ENCODE data around the gene GIPR.
"Not testable (repeated sequence)": the region's sequence is repeated elsewhere in the genome, so short reads cannot be mapped to it uniquely, and the experiment has no call there.

Gene GIPR

GRCh38 chr19:45681391-45682015 is 13.5 kb downstream of the GIPR start:
- no peak overlapping the region for H3K27ac ChIP-seq (ENCODE audit: low read depth, low read length)
- peak overlapping the region; percentile 72 for H3K4me2 ChIP-seq (ENCODE audit: low read length)
- peak overlapping the region; percentile 72 for H2AFZ ChIP-seq (ENCODE audit: insufficient read depth, low read length, poor library complexity)
- no peak overlapping the region for H3K14ac ChIP-seq (ENCODE audit: low read length)
- no CpG with 5 or more reads among the region's 51 CpGs for WGBS (ENCODE audit: extremely low coverage, insufficient coverage, insufficient read length)
- DNase-seq: peak; percentile 88 to 92
- H3K79me2 ChIP-seq (ENCODE audit: control insufficient read depth, insufficient read depth, low read length, poor library complexity): no peaks in the 10 kb centered on the region
- no peak overlapping the region for H2BK5ac ChIP-seq (ENCODE audit: low read depth, low read length, poor library complexity)
- no peak overlapping the region for H3K18ac ChIP-seq (ENCODE audit: low read length)
- H3K27me3 ChIP-seq (ENCODE audit: insufficient read depth, low read length): no peaks in the 10 kb centered on the region
- no peak overlapping the region for H3K23ac ChIP-seq (ENCODE audit: low read length)
- H2BK120ac ChIP-seq (ENCODE audit: insufficient read depth, low read length, poor library complexity): no peak overlapping the region
- H4K12ac ChIP-seq (ENCODE audit: low read depth, low read length): no peak overlapping the region
- H3K4ac ChIP-seq (ENCODE audit: low read depth, low read length): no peak overlapping the region
- no peak overlapping the region for H2BK12ac ChIP-seq (ENCODE audit: low read length)
- H3K79me1 ChIP-seq (ENCODE audit: low read length): peaks cover 9% of the 10 kb centered on the region
- no peak overlapping the region for H2AK5ac ChIP-seq (ENCODE audit: low read length)
- peak overlapping the region; percentile 67 for H4K8ac ChIP-seq (ENCODE audit: low read depth, low read length)
- peaks cover 7 to 11% of the 10 kb centered on the region in 2 experiments for H3K4me1 ChIP-seq (ENCODE audit: control insufficient read depth in 1 of 2, insufficient read depth in 2 of 2, low read length in 2 of 2)
- peaks cover 18 to 26% of the 10 kb centered on the region in 2 experiments for H3K36me3 ChIP-seq (ENCODE audit: control insufficient read depth in 1 of 2, insufficient read depth in 2 of 2, low read length in 2 of 2)
- H4K91ac ChIP-seq (ENCODE audit: low read depth, low read length): no peak overlapping the region
- H3K9ac ChIP-seq (ENCODE audit: low read length): no peak overlapping the region
- H3K9me3 ChIP-seq (ENCODE audit: insufficient read depth, low read depth, low read length): peaks cover 2% of the 10 kb centered on the region
- no peak overlapping the region for H3K4me3 ChIP-seq (ENCODE audit: low read depth, low read length)

GRCh38 chr19:45682117-45682516 is 14.1 kb downstream of the GIPR start:
- no peak overlapping the region for H4K12ac ChIP-seq (ENCODE audit: low read depth, low read length)
- peaks cover 7% of the 10 kb centered on the region in 2 experiments for H3K4me1 ChIP-seq (ENCODE audit: control insufficient read depth in 1 of 2, insufficient read depth in 2 of 2, low read length in 2 of 2)

GRCh38 chr19:45682908-45683307 is 14.9 kb downstream of the GIPR start:
- no peak for DNase-seq
- no peak overlapping the region for H3K4ac ChIP-seq (ENCODE audit: low read depth, low read length)
- H3K4me2 ChIP-seq (ENCODE audit: low read length): no peak overlapping the region
- no peak overlapping the region for H2BK5ac ChIP-seq (ENCODE audit: low read depth, low read length, poor library complexity)
- H3K9me3 ChIP-seq (ENCODE audit: insufficient read depth, low read depth, low read length): no peaks in the 10 kb centered on the region
- no peak overlapping the region for H3K23ac ChIP-seq (ENCODE audit: low read length)
- H3K4me3 ChIP-seq (ENCODE audit: low read depth, low read length): no peak overlapping the region
- H3K36me3 ChIP-seq (ENCODE audit: control insufficient read depth in 1 of 2, insufficient read depth in 2 of 2, low read length in 2 of 2): peaks cover 31 to 39% of the 10 kb centered on the region in 2 experiments
- no peak overlapping the region for H2AFZ ChIP-seq (ENCODE audit: insufficient read depth, low read length, poor library complexity)
- no peak overlapping the region for H4K12ac ChIP-seq (ENCODE audit: low read depth, low read length)
- H4K91ac ChIP-seq (ENCODE audit: low read depth, low read length): no peak overlapping the region
- no peak overlapping the region for H3K9ac ChIP-seq (ENCODE audit: low read length)
- H2BK120ac ChIP-seq (ENCODE audit: insufficient read depth, low read length, poor library complexity): no peak overlapping the region
- no peak overlapping the region for H4K8ac ChIP-seq (ENCODE audit: low read depth, low read length)
- peaks cover 3% of the 10 kb centered on the region for H3K79me1 ChIP-seq (ENCODE audit: low read length)
- H3K79me2 ChIP-seq (ENCODE audit: control insufficient read depth, insufficient read depth, low read length, poor library complexity): no peaks in the 10 kb centered on the region
- no peak overlapping the region for H2AK5ac ChIP-seq (ENCODE audit: low read length)
- no peak overlapping the region for H3K27ac ChIP-seq (ENCODE audit: low read depth, low read length)
- H3K27me3 ChIP-seq (ENCODE audit: insufficient read depth, low read length): no peaks in the 10 kb centered on the region
- peaks cover 2% of the 10 kb centered on the region in 2 experiments for H3K4me1 ChIP-seq (ENCODE audit: control insufficient read depth in 1 of 2, insufficient read depth in 2 of 2, low read length in 2 of 2)
- WGBS (ENCODE audit: extremely low coverage, insufficient coverage, insufficient read length): no CpG with 5 or more reads among the region's 5 CpGs
- H3K14ac ChIP-seq (ENCODE audit: low read length): no peak overlapping the region
- H3K18ac ChIP-seq (ENCODE audit: low read length): no peak overlapping the region
- no peak overlapping the region for H2BK12ac ChIP-seq (ENCODE audit: low read length)

More at GRCh38 chr19:45682117-45682516, 14.1 kb downstream of the GIPR start:
- Histone ChIP-seq H3K79me1 (ENCODE audit: low read length) (peaks cover 7% of the 10 kb centered on the region), H4K8ac (ENCODE audit: low read depth, low read length) (no peak overlapping the region), H3K4me3 (ENCODE audit: low read depth, low read length) (no peak overlapping the region), H3K9ac (ENCODE audit: low read length) (no peak overlapping the region), H3K14ac (ENCODE audit: low read length) (no peak overlapping the region), H2BK5ac (ENCODE audit: low read depth, low read length, poor library complexity) (no peak overlapping the region), H3K9me3 (ENCODE audit: insufficient read depth, low read depth, low read length) (no peaks in the 10 kb centered on the region), H3K79me2 (ENCODE audit: control insufficient read depth, insufficient read depth, low read length, poor library complexity) (no peaks in the 10 kb centered on the region), H3K36me3 (ENCODE audit: control insufficient read depth in 1 of 2, insufficient read depth in 2 of 2, low read length in 2 of 2) (peaks cover 23 to 31% of the 10 kb centered on the region in 2 experiments), H2AK5ac (ENCODE audit: low read length) (no peak overlapping the region), H2BK12ac (ENCODE audit: low read length) (no peak overlapping the region), H2BK120ac (ENCODE audit: insufficient read depth, low read length, poor library complexity) (no peak overlapping the region), H4K91ac (ENCODE audit: low read depth, low read length) (no peak overlapping the region), H3K4me2 (ENCODE audit: low read length) (peak overlapping the region; percentile 72), H3K27ac (ENCODE audit: low read depth, low read length) (no peak overlapping the region), H3K4ac (ENCODE audit: low read depth, low read length) (no peak overlapping the region), H3K18ac (ENCODE audit: low read length) (no peak overlapping the region), H3K27me3 (ENCODE audit: insufficient read depth, low read length) (no peaks in the 10 kb centered on the region), H2AFZ (ENCODE audit: insufficient read depth, low read length, poor library complexity) (no peak overlapping the region), H3K23ac (ENCODE audit: low read length) (no peak overlapping the region)
- no CpG with 5 or more reads among the region's 8 CpGs for WGBS (ENCODE audit: extremely low coverage, insufficient coverage, insufficient read length)
- DNase-seq: no peak

GRCh38 chr19:45685045-45685444 is 17.0 kb downstream of the GIPR start:
- not testable (repeated sequence) for H3K79me2 ChIP-seq (ENCODE audit: control insufficient read depth, insufficient read depth, low read length, poor library complexity); H3K4me2 ChIP-seq (ENCODE audit: low read length); H4K91ac ChIP-seq (ENCODE audit: low read depth, low read length); H2BK5ac ChIP-seq (ENCODE audit: low read depth, low read length, poor library complexity); H3K4me3 ChIP-seq (ENCODE audit: low read depth, low read length); H2AFZ ChIP-seq (ENCODE audit: insufficient read depth, low read length, poor library complexity); H3K79me1 ChIP-seq (ENCODE audit: low read length); H3K18ac ChIP-seq (ENCODE audit: low read length); H2BK120ac ChIP-seq (ENCODE audit: insufficient read depth, low read length, poor library complexity); DNase-seq; H4K8ac ChIP-seq (ENCODE audit: low read depth, low read length); H3K9me3 ChIP-seq (ENCODE audit: insufficient read depth, low read depth, low read length); H2BK12ac ChIP-seq (ENCODE audit: low read length); H4K12ac ChIP-seq (ENCODE audit: low read depth, low read length); H3K27ac ChIP-seq (ENCODE audit: low read depth, low read length); H3K14ac ChIP-seq (ENCODE audit: low read length); H2AK5ac ChIP-seq (ENCODE audit: low read length); H3K4me1 ChIP-seq (ENCODE audit: control insufficient read depth in 1 of 2, insufficient read depth in 2 of 2, low read length in 2 of 2); H3K9ac ChIP-seq (ENCODE audit: low read length); H3K23ac ChIP-seq (ENCODE audit: low read length); H3K27me3 ChIP-seq (ENCODE audit: insufficient read depth, low read length); H3K4ac ChIP-seq (ENCODE audit: low read depth, low read length)
- WGBS (ENCODE audit: extremely low coverage, insufficient coverage, insufficient read length): no CpG with 5 or more reads among the region's 11 CpGs
- peaks cover 38 to 49% of the 10 kb centered on the region in 2 experiments for H3K36me3 ChIP-seq (ENCODE audit: control insufficient read depth in 1 of 2, insufficient read depth in 2 of 2, low read length in 2 of 2)

Data from trophoblast cell (in vitro differentiated cells and primary cell).